CD14-positive monocyte (primary cell): ENCODE data around the gene CDHR2. TPM values are rescaled to one million over a fixed set of nuclear protein-coding genes. Genes with fewer than 3 reads are reported as not detected.

Source experiments
- DNase-seq, 3 donors: peaks; one replicate each; pipeline ENCODE4 v3.0.0-alpha.2; 2011 to 2022
- H2AFZ ChIP-seq: 2 replicates; pipeline ENCODE4 v1.6.0; 2012; ENCODE audit warnings: mild to moderate bottlenecking, low read depth, low read length, inconsistent platforms; ENCODE audit not compliant: insufficient read depth, poor library complexity, severe bottlenecking
- H3K27ac ChIP-seq, 2 donors: 1 replicate in 1 of 2; 2 replicates in 1 of 2; pipeline ENCODE4 v1.5.1; 2012 to 2013; ENCODE audit warnings: low read length in 2 of 2, control low read depth in 1 of 2, inconsistent platforms in 1 of 2, low read depth in 1 of 2, mild to moderate bottlenecking in 1 of 2
- H3K27me3 ChIP-seq, 2 donors: one replicate each; pipeline versions ENCODE4 v1.6.0 to v1.6.1; 2011 to 2013; ENCODE audit warnings: low read length in 2 of 2; ENCODE audit not compliant: control insufficient read depth in 2 of 2, insufficient read depth in 2 of 2
- H3K36me3 ChIP-seq, 2 donors: replicated peaks in 1 of 2; 1 replicate in 1 of 2; 2 replicates in 1 of 2; pipeline versions ENCODE4 v1.5.1 to v1.6.1; 2012 to 2013; ENCODE audit warnings: low read length in 2 of 2, control low read depth in 1 of 2, inconsistent platforms in 1 of 2, mild to moderate bottlenecking in 1 of 2; ENCODE audit not compliant: insufficient read depth in 2 of 2, control insufficient read depth in 1 of 2
- H3K4me1 ChIP-seq, 2 donors: 1 replicate in 1 of 2; 2 replicates in 1 of 2; pipeline versions ENCODE4 v1.5.1 to v1.6.1; 2012 to 2013; ENCODE audit warnings: low read length in 2 of 2, control low read depth in 1 of 2, inconsistent platforms in 1 of 2, mild to moderate bottlenecking in 1 of 2, moderate library complexity in 1 of 2; ENCODE audit not compliant: insufficient read depth in 2 of 2, control insufficient read depth in 1 of 2
- H3K4me2 ChIP-seq: replicated peaks from 2 replicates; pipeline ENCODE3; 2012; ENCODE audit warnings: low read length, moderate library complexity, mild to moderate bottlenecking; ENCODE audit not compliant: poor library complexity, severe bottlenecking; ENCODE audit errors: extremely low read depth
- H3K4me3 ChIP-seq, 3 experiments: fragments of 200-600 bp in 1 of 3; sonication (generic) in 1 of 3; replicated peaks in 1 of 3; 1 replicate in 2 of 3; 2 replicates in 1 of 3; pipeline ENCODE4 v1.5.1; 2011 to 2013; ENCODE audit warnings: low read length in 3 of 3, mild to moderate bottlenecking in 3 of 3, control low read depth in 2 of 3, low read depth in 2 of 3, inconsistent platforms in 1 of 3, moderate library complexity in 1 of 3
- H3K79me2 ChIP-seq: 2 replicates; pipeline ENCODE4 v1.6.0; 2012; ENCODE audit warnings: mild to moderate bottlenecking, control low read depth, inconsistent platforms, low read length, moderate library complexity; ENCODE audit not compliant: insufficient read depth
- H3K9ac ChIP-seq: 2 replicates; pipeline ENCODE4 v1.6.0; 2017; ENCODE audit warnings: low read length, mild to moderate bottlenecking; ENCODE audit not compliant: insufficient read depth, poor library complexity, severe bottlenecking
- H3K9me3 ChIP-seq, 2 donors: replicated peaks in 1 of 2; 1 replicate in 1 of 2; 2 replicates in 1 of 2; pipeline versions ENCODE4 v1.5.1 to v1.6.1; 2012 to 2013; ENCODE audit warnings: low read length in 2 of 2, control low read depth in 1 of 2; ENCODE audit not compliant: control insufficient read depth in 1 of 2, insufficient read depth in 1 of 2
- H4K20me1 ChIP-seq: 2 replicates; pipeline ENCODE4 v1.6.0; 2012; ENCODE audit warnings: mild to moderate bottlenecking, low read length, control low read depth, moderate library complexity; ENCODE audit not compliant: insufficient read depth
- H3K27ac Mint-ChIP-seq, 7 donors: one replicate each; pipeline ENCODE4 v1.8.0; 2020; ENCODE audit warnings: mild to moderate bottlenecking in 7 of 7, mixed read lengths in 7 of 7, moderate library complexity in 6 of 7, inconsistent platforms in 2 of 7
- H3K27me3 Mint-ChIP-seq, 3 donors: one replicate each; pipeline ENCODE4 v1.8.0; 2021 to 2022; ENCODE audit warnings: low read depth in 3 of 3, mild to moderate bottlenecking in 3 of 3, mixed read lengths in 3 of 3, moderate library complexity in 3 of 3, inconsistent platforms in 1 of 3
- H3K36me3 Mint-ChIP-seq, 2 donors: one replicate each; pipeline ENCODE4 v1.8.0; 2020; ENCODE audit warnings: mixed read lengths in 2 of 2, inconsistent platforms in 1 of 2, mild to moderate bottlenecking in 1 of 2
- H3K4me1 Mint-ChIP-seq: one replicate; pipeline ENCODE4 v1.8.0; 2020; ENCODE audit warnings: mild to moderate bottlenecking, mixed read lengths
- H3K4me3 Mint-ChIP-seq, 2 donors: one replicate each; pipeline ENCODE4 v1.8.0; 2020; ENCODE audit warnings: mild to moderate bottlenecking in 2 of 2, mixed read lengths in 2 of 2, moderate library complexity in 1 of 2
- H3K9me3 Mint-ChIP-seq, 7 donors: one replicate each; pipeline ENCODE4 v1.8.0; 2020 to 2022; ENCODE audit warnings: mixed read lengths in 7 of 7, mild to moderate bottlenecking in 6 of 7, moderate library complexity in 6 of 7, inconsistent platforms in 2 of 7
- CTCF ChIP-seq: fragments of 200-600 bp; IDR thresholded peaks from one replicate; pipeline ENCODE4 v1.8.0; 2022; ENCODE audit warnings: antibody characterized with exemption, mild to moderate bottlenecking
- whole genome bisulfite sequencing: methylation state at CpG from one replicate; pipeline ENCODE4 v1.1.5; 2013; ENCODE audit warnings: missing lambda C conversion rate; ENCODE audit not compliant: insufficient coverage; 5-methylcytosine and 5-hydroxymethylcytosine counted together
- intact Hi-C, 2 donors: fragments of 100-400 bp; cut with micrococcal nuclease; formaldehyde crosslinking; loops; one replicate each; pipeline versions ENCODE4 v1.15.0 to v1.15.1; 2023
- polyA plus RNA-seq, 3 donors: library from polyadenylated mRNA; depleted of rRNA in 1 of 3; unstranded in 2 of 3; stranded (reverse) in 1 of 3; fragments of 300-500 nt in 2 of 3; fragments of >200 nt in 1 of 3; fragmentation: Illumina TruSeq in 2 of 3; gene quantifications; 1 replicate in 2 of 3; 2 replicates in 1 of 3; pipeline ENCODE4 v1.2.3, GENCODE V29; 2012 to 2021

The CDHR2 gene
- polyA plus RNA-seq, 3 donors: 0.12 TPM; not detected in 2

GRCh38 chr5:176643491-176644219 is 94.5 kb downstream of the CDHR2 start:
- H3K36me3 ChIP-seq: no peaks in the 10 kb centered on the region
- no peak for TF ChIP-seq CTCF
- peaks cover 22% of the 10 kb centered on the region for H3K4me1 Mint-ChIP-seq
- H4K20me1 ChIP-seq: peaks cover under 1% of the 10 kb centered on the region
- no peak for DNase-seq
- no peaks in the 10 kb centered on the region for H3K27me3 ChIP-seq
- H3K4me2 ChIP-seq: no peak overlapping the region
- H3K79me2 ChIP-seq: no peaks in the 10 kb centered on the region
- no peak overlapping the region for H3K4me3 ChIP-seq
- H3K27ac ChIP-seq: no peak overlapping the region
- no peak overlapping the region for H2AFZ ChIP-seq
- no peaks in the 10 kb centered on the region for H3K9me3 ChIP-seq
- no peak overlapping the region for H3K9ac ChIP-seq
- H3K27ac Mint-ChIP-seq: peak overlapping the region in 2 of 7 donors; percentile 53 to 66
- H3K9me3 Mint-ChIP-seq: peaks cover 0 to 5% (median 0%) of the 10 kb centered on the region in 7 donors
- peaks cover 2 to 6% (median 4%) of the 10 kb centered on the region in 3 donors for H3K27me3 Mint-ChIP-seq
- no peaks in the 10 kb centered on the region for H3K36me3 Mint-ChIP-seq
- intact Hi-C loops: no loop called here
- WGBS: 93% methylated on average over 7 of the region's 11 CpGs
- no peak overlapping the region for H3K4me3 Mint-ChIP-seq
- H3K4me1 ChIP-seq: peaks cover 17 to 23% of the 10 kb centered on the region in 2 donors

GRCh38 chr5:176644294-176644693 is 95.2 kb downstream of the CDHR2 start:
- DNase-seq: no peak
- no peak for TF ChIP-seq CTCF
- peaks cover 0 to 5% (median 0%) of the 10 kb centered on the region in 7 donors for H3K9me3 Mint-ChIP-seq
- peaks cover 2 to 8% (median 2%) of the 10 kb centered on the region in 3 donors for H3K27me3 Mint-ChIP-seq
- H3K4me1 ChIP-seq: peaks cover 22 to 28% of the 10 kb centered on the region in 2 donors
- no peaks in the 10 kb centered on the region for H3K36me3 Mint-ChIP-seq
- H3K36me3 ChIP-seq: no peaks in the 10 kb centered on the region
- no peaks in the 10 kb centered on the region for H3K9me3 ChIP-seq
- H3K4me3 Mint-ChIP-seq: no peak overlapping the region
- whole genome bisulfite sequencing: 88% methylated on average over 2 of the region's 9 CpGs
- no peak overlapping the region for H3K4me2 ChIP-seq
- intact Hi-C loops: no loop called here
- H3K4me3 ChIP-seq: no peak overlapping the region
- no peaks in the 10 kb centered on the region for H3K79me2 ChIP-seq
- H3K9ac ChIP-seq: no peak overlapping the region
- H3K4me1 Mint-ChIP-seq: peaks cover 28% of the 10 kb centered on the region
- no peaks in the 10 kb centered on the region for H3K27me3 ChIP-seq
- peaks cover 5% of the 10 kb centered on the region for H4K20me1 ChIP-seq
- peak overlapping the region in 1 of 7 donors; percentile 53 for H3K27ac Mint-ChIP-seq
- no peak overlapping the region for H3K27ac ChIP-seq
- H2AFZ ChIP-seq: no peak overlapping the region
